T-cell (primary cell): ENCODE data around the gene TP53I11. TPM values are rescaled to one million over a fixed set of nuclear protein-coding genes. Genes with fewer than 3 reads are reported as not detected.

Source experiments
- ATAC-seq, 4 experiments: fragments of 200-7000 bp in 3 of 4; fragments of 150-1000 bp in 1 of 4; cut with Tn5 transposase; replicated peaks in 1 of 4; 1 replicate in 3 of 4; 2 replicates in 1 of 4; pipeline ENCODE4 v1.10.0; 2021; ENCODE audit warnings: moderate library complexity in 3 of 4, mild to moderate bottlenecking in 2 of 4, moderate number of reproducible peaks in 1 of 4
- CTCF ChIA-PET, 2 donors: fragments of 300-600 bp; sonication (Branson Sonifier 250); formaldehyde crosslinking; loops; one replicate each; lab custom pipeline; 2022; ENCODE audit warnings: antibody characterized with exemption in 2 of 2; lab: Charles Lee
- POLR2A ChIA-PET, 2 donors: fragments of 300-600 bp; sonication (Branson Sonifier 250); formaldehyde crosslinking; loops; one replicate each; lab custom pipeline; 2022; ENCODE audit warnings: antibody characterized with exemption in 2 of 2; lab: Charles Lee
- DNase-seq, 35 experiments: peaks; one replicate each; pipeline versions ENCODE4 v3.0.0 to v3.0.0-alpha.2; 2013 to 2023
- H3K27ac ChIP-seq: one replicate; pipeline ENCODE4 v1.5.1; 2013; ENCODE audit warnings: low read length
- H3K27me3 ChIP-seq, 2 experiments: replicated peaks in 1 of 2; 1 replicate in 1 of 2; 2 replicates in 1 of 2; pipeline versions ENCODE4 v1.6.1 to v1.7.0; 2013; ENCODE audit warnings: low read length in 1 of 2, mixed read lengths in 1 of 2; ENCODE audit not compliant: control insufficient read depth in 2 of 2, insufficient read depth in 2 of 2; ENCODE audit errors: extremely low read depth in 1 of 2
- H3K36me3 ChIP-seq, 2 donors: 1 replicate in 1 of 2; 2 replicates in 1 of 2; pipeline versions ENCODE4 v1.6.1 to v1.7.0; 2013; ENCODE audit warnings: low read length in 1 of 2; ENCODE audit not compliant: control insufficient read depth in 2 of 2, insufficient read depth in 1 of 2; ENCODE audit errors: extremely low read depth in 1 of 2
- H3K4me1 ChIP-seq, 2 experiments: 1 replicate in 1 of 2; 2 replicates in 1 of 2; pipeline versions ENCODE4 v1.6.1 to v1.7.0; 2013; ENCODE audit warnings: low read length in 2 of 2, mixed read lengths in 1 of 2; ENCODE audit not compliant: insufficient read depth in 2 of 2, control insufficient read depth in 1 of 2; ENCODE audit errors: extremely low read depth in 1 of 2
- H3K4me3 ChIP-seq, 2 donors: 1 replicate in 1 of 2; 2 replicates in 1 of 2; pipeline versions ENCODE4 v1.5.1 to v1.7.0; 2013; ENCODE audit warnings: mild to moderate bottlenecking in 2 of 2, low read length in 1 of 2, moderate library complexity in 1 of 2; ENCODE audit not compliant: control insufficient read depth in 1 of 2; ENCODE audit errors: extremely low read depth in 1 of 2
- H3K9me3 ChIP-seq: 2 replicates; pipeline ENCODE4 v1.7.0; 2013
- H3K27ac Mint-ChIP-seq, 2 donors: one replicate each; pipeline ENCODE4 v1.8.0; 2020 to 2021; ENCODE audit warnings: mild to moderate bottlenecking in 2 of 2, mixed read lengths in 2 of 2
- H3K27me3 Mint-ChIP-seq, 2 donors: one replicate each; pipeline ENCODE4 v1.8.0; 2021 to 2022; ENCODE audit warnings: mixed read lengths in 2 of 2
- H3K36me3 Mint-ChIP-seq: one replicate; pipeline ENCODE4 v1.8.0; 2021; ENCODE audit warnings: mixed read lengths
- H3K4me1 Mint-ChIP-seq, 3 donors: one replicate each; pipeline ENCODE4 v1.8.0; 2020 to 2022; ENCODE audit warnings: mixed read lengths in 3 of 3, mild to moderate bottlenecking in 1 of 3
- H3K4me3 Mint-ChIP-seq, 3 donors: one replicate each; pipeline ENCODE4 v1.8.0; 2020 to 2022; ENCODE audit warnings: mild to moderate bottlenecking in 3 of 3, mixed read lengths in 3 of 3, moderate library complexity in 3 of 3
- H3K9me3 Mint-ChIP-seq, 3 donors: one replicate each; pipeline ENCODE4 v1.8.0; 2020 to 2022; ENCODE audit warnings: mixed read lengths in 3 of 3
- WGBS: methylation state at CpG from one replicate; pipeline ENCODE4 v1.1.5; 2013; ENCODE audit warnings: missing lambda C conversion rate; ENCODE audit not compliant: insufficient coverage; 5-methylcytosine and 5-hydroxymethylcytosine counted together
- total RNA-seq, 35 experiments: library from RNA in 6 of 35; stranded (reverse) in 6 of 35; fragments of 120-200 nt in 1 of 35; gene quantifications; one replicate each; pipeline versions ENCODE4 v1.2.1 to v1.2.4 and lab custom pipeline; 2013 to 2026

Gene TP53I11
- total RNA-seq, 5 donors from 2014 or later (not counting 1 experiment from before 2014, with no cell fraction given): 6.6 to 27.0 (median 16.4) TPM

DNA sequence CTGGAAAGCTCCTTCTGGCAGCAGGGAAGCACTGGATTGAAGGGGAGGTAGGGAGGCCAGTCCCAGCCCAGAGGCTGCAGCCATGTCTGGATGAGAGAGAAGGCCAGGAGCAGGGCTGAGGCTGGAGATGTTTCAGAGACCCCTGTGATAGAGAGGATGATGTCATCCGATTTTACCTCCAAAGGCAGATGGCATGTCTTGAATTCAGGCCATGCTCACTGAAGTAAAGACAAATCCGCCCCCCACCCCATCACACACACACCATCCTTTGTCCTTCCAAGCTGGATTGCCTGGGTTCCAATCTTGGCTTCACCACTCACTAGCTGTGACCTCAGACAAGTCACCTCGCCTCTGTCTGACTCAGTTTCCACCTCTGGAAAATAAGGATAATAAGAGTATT, 47.2 kb downstream of the TP53I11 start:
- Mint-ChIP-seq H3K36me3 (peaks cover 15% of the 10 kb centered on the region), H3K27me3 (no peaks in the 10 kb centered on the region), H3K4me1 (no peaks in the 10 kb centered on the region), H3K27ac (peak overlapping the region in 1 of 2 donors; percentile 34), H3K9me3 (no peaks in the 10 kb centered on the region), H3K4me3 (no peak overlapping the region)
- no peaks in the 10 kb centered on the region for H3K9me3 ChIP-seq
- ATAC-seq (no peak), DNase-seq (no peak)
- no peak overlapping the region for H3K4me3 ChIP-seq
- H3K27me3 ChIP-seq: peaks cover 0 to 5% of the 10 kb centered on the region in 2 experiments
- no CpG with 5 or more reads among the region's 3 CpGs for WGBS
- ChIA-PET POLR2A (no interaction called here), CTCF (no interaction called here)
- no peak overlapping the region for H3K27ac ChIP-seq
- no peaks in the 10 kb centered on the region for H3K4me1 ChIP-seq
- H3K36me3 ChIP-seq: peaks cover 0 to 3% of the 10 kb centered on the region in 2 donors

DNA sequence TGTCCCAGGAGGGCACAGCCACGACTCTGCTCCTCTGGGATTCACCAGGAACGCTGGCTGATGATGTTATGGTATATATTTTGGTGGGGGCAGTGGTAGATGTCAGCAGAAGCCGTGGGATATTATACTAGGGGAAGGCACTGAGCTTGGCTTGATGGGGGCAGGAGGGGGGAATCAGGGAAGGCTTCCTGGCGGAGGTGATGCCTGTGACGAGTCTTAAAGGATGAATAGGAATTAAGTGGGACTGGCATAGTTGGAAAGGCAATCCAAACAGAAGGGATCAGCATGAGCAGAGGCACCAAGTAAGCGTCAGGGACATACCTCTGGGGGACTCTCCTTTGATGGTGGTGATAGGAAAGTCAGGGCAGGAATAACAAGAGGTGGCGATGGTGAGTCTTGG, 47.6 kb downstream of the TP53I11 start:
- H3K27me3 ChIP-seq: peaks cover 0 to 5% of the 10 kb centered on the region in 2 experiments
- H3K27ac Mint-ChIP-seq: peak overlapping the region; percentile 1 to 34
- peaks cover 0 to 3% of the 10 kb centered on the region in 2 donors for H3K36me3 ChIP-seq
- H3K4me1 ChIP-seq: no peaks in the 10 kb centered on the region
- no peak for DNase-seq
- no peaks in the 10 kb centered on the region for H3K27me3 Mint-ChIP-seq
- no peaks in the 10 kb centered on the region for H3K9me3 ChIP-seq
- 70% methylated on average over 7 of the region's 7 CpGs for WGBS
- ChIA-PET POLR2A (no interaction called here), CTCF (no interaction called here)
- no peaks in the 10 kb centered on the region for H3K4me1 Mint-ChIP-seq
- no peak for ATAC-seq
- H3K36me3 Mint-ChIP-seq: peaks cover 20% of the 10 kb centered on the region
- H3K27ac ChIP-seq: no peak overlapping the region
- peaks cover 0 to 3% (median 0%) of the 10 kb centered on the region in 3 donors for H3K9me3 Mint-ChIP-seq
- no peak overlapping the region for H3K4me3 ChIP-seq
- H3K4me3 Mint-ChIP-seq: no peak overlapping the region

DNA sequence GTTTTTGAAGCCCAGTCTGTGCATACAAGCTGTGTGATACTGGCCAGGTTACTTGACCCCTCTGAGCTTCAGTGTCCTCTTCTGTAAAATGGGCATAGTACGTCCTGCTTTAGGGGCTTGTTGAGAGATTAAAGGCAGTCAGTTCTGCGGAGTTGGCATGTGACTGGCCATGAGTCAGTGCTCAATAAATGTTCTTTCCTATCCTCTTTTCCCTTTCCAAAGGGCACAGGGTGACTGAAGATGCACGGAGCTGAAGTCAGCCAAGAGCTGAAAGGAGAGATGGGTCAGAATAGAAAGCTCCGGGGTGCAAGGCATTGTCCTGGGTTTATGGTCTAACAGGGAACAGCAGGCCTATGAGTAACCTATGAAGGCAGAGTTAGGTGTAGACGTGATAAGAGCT, 48.9 kb downstream of the TP53I11 start:
- H3K4me3 ChIP-seq: no peak overlapping the region
- 78% methylated on average over 2 of the region's 5 CpGs for WGBS
- POLR2A ChIA-PET: no interaction called here
- H3K27me3 ChIP-seq: peaks cover 0 to 5% of the 10 kb centered on the region in 2 experiments
- no peaks in the 10 kb centered on the region for H3K4me1 Mint-ChIP-seq
- ATAC-seq (no peak), DNase-seq (no peak)
- H3K9me3 ChIP-seq: no peaks in the 10 kb centered on the region
- H3K36me3 ChIP-seq: peaks cover 0 to 2% of the 10 kb centered on the region in 2 donors
- H3K9me3 Mint-ChIP-seq: peaks cover 0 to 5% (median 0%) of the 10 kb centered on the region in 3 donors
- H3K27me3 Mint-ChIP-seq: no peaks in the 10 kb centered on the region
- H3K4me1 ChIP-seq: no peaks in the 10 kb centered on the region
- no peak overlapping the region for H3K4me3 Mint-ChIP-seq
- H3K27ac Mint-ChIP-seq: no peak overlapping the region
- CTCF ChIA-PET: interaction anchor here in 1 of 2 donors (0.9 kb wide), 1 partner anchor 10 kb away, joined by 3 read pairs; no protein-coding TSS in a partner anchor
- peaks cover 28% of the 10 kb centered on the region for H3K36me3 Mint-ChIP-seq
- no peak overlapping the region for H3K27ac ChIP-seq

DNA sequence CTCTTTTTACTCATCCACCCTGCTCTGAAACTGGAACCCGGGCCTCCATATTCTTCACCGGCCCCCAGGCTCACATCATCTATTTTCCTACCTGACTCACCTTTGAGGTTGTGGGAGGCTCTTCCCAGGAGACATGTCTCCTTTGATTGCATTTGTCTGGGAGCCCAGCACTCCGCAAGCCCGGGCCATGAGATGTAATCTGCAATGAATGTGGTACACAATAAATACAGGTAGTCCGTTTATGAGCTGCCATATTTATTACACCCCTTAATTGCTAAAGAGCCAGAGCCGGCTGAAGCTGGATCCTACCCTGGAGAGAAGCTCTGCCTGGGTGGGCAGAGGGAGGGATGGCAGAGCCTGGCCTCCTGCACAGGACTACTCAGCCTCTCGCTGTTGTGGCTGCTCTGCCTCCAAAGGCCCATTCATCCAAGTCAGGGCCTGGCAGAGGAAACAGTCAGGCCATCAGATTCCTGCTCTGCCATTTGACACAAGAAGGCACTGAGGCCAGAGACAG, 49.5 kb downstream of the TP53I11 start:
- ChIA-PET POLR2A (no interaction called here), CTCF (interaction anchor here in 1 of 2 donors (0.9 kb wide), 1 partner anchor 11 kb away, joined by 3 read pairs; no protein-coding TSS in a partner anchor)
- peaks cover 33% of the 10 kb centered on the region for H3K36me3 Mint-ChIP-seq
- no peak for ATAC-seq
- no peaks in the 10 kb centered on the region for H3K36me3 ChIP-seq
- no peak overlapping the region for H3K27ac Mint-ChIP-seq
- H3K9me3 Mint-ChIP-seq: peaks cover 0 to 5% (median 0%) of the 10 kb centered on the region in 3 donors
- H3K27me3 ChIP-seq: peaks cover 0 to 5% of the 10 kb centered on the region in 2 experiments
- no peak for DNase-seq
- H3K4me3 ChIP-seq: no peak overlapping the region
- no peaks in the 10 kb centered on the region for H3K27me3 Mint-ChIP-seq
- no peaks in the 10 kb centered on the region for H3K9me3 ChIP-seq
- WGBS: 96% methylated on average over 2 of the region's 7 CpGs
- no peak overlapping the region for H3K27ac ChIP-seq
- H3K4me3 Mint-ChIP-seq: no peak overlapping the region
- no peaks in the 10 kb centered on the region for H3K4me1 ChIP-seq
- H3K4me1 Mint-ChIP-seq: no peaks in the 10 kb centered on the region

- no peaks in the 10 kb centered on the region for H3K9me3 ChIP-seq
- H3K36me3 ChIP-seq: no peaks in the 10 kb centered on the region
- DNase-seq (peak in 12 of 35 experiments; percentile 8 to 45 (median 20)), ATAC-seq (peak in 1 of 4 experiments; percentile 58)
- peaks cover 0 to 5% (median 0%) of the 10 kb centered on the region in 3 donors for H3K9me3 Mint-ChIP-seq
- H3K27ac ChIP-seq: no peak overlapping the region
- peaks cover 0 to 5% of the 10 kb centered on the region in 2 experiments for H3K27me3 ChIP-seq
- H3K4me3 ChIP-seq: no peak overlapping the region
- H3K4me3 Mint-ChIP-seq: no peak overlapping the region
- ChIA-PET CTCF (interaction anchor here (0.6 to 1.2 kb wide), 2 partner anchors 11 to 157 kb away, joined by 3 to 4 read pairs; no protein-coding TSS in a partner anchor), POLR2A (no interaction called here)
- H3K4me1 Mint-ChIP-seq: no peaks in the 10 kb centered on the region
- no peaks in the 10 kb centered on the region for H3K27me3 Mint-ChIP-seq
- no peak overlapping the region for H3K27ac Mint-ChIP-seq
- 89% methylated on average over 1 of the region's 3 CpGs for WGBS
- no peaks in the 10 kb centered on the region for H3K4me1 ChIP-seq
- peaks cover 33% of the 10 kb centered on the region for H3K36me3 Mint-ChIP-seq
These were observed 50.7 kb downstream of the TP53I11 start for GRCh38 chr11:44899959-44900358.

DNA sequence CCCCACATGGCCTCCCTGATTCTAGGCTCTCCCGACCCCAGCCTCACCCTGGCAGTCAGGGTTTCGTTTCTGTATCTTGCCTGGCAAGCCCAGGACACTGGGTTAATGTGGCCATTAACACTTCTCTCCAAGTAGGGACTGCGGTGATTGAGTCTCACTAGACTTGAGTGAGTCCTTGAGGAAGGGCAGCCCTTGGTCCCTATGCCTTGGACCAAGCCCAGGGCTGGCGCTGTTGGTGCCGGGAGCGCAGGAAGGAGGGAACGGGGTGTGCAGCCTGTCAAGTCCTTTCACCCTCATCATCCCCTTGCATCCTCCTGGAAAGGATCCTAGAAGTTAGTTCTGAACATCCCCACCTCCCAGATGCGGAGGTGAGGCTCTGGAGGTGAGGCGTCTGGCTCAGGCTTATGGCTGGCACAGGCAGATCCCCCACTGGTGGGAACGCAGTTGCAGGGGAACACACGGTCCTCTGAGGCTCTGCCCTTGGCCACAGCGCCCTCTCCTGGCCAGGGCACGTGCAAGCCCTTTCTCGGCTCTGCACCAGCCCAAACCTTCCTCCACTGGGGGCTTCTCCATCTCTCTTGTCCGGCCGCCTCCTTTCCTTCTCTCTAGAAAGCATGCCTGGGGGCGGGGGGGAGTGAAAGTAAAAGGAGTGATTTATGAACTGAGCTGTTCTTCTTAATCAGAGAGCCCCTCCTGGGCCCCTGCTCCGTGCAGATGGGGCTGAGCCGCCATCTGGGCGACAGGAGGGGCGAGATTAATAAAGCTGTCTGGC, 56.7 kb downstream of the TP53I11 start:
- no peak overlapping the region for H3K4me3 Mint-ChIP-seq
- ChIA-PET POLR2A (no interaction called here), CTCF (interaction anchor here (0.6 to 1.3 kb wide), 4 partner anchors 18 to 260 kb away, joined by 3 read pairs; no protein-coding TSS in a partner anchor)
- peaks cover 0 to 6% (median 3%) of the 10 kb centered on the region in 3 donors for H3K4me1 Mint-ChIP-seq
- H3K27ac ChIP-seq: no peak overlapping the region
- H3K4me3 ChIP-seq: no peak overlapping the region
- peaks cover 22% of the 10 kb centered on the region for H3K36me3 Mint-ChIP-seq
- peaks cover 0 to 5% (median 0%) of the 10 kb centered on the region in 3 donors for H3K9me3 Mint-ChIP-seq
- no peak overlapping the region for H3K27ac Mint-ChIP-seq
- no peaks in the 10 kb centered on the region for H3K36me3 ChIP-seq
- 49% methylated on average over 11 of the region's 21 CpGs for WGBS
- H3K27me3 Mint-ChIP-seq: no peaks in the 10 kb centered on the region
- no peaks in the 10 kb centered on the region for H3K9me3 ChIP-seq
- H3K4me1 ChIP-seq: peaks cover 0 to 5% of the 10 kb centered on the region in 2 experiments
- H3K27me3 ChIP-seq: no peaks in the 10 kb centered on the region
- DNase-seq: peak in 34 of 35 experiments; percentile 4 to 71 (median 42)
- peak; percentile 68 to 81 (median 72) for ATAC-seq
